Right kidney (tissue), 1 donor: ENCODE measurements around the gene DGKI.

Source experiments
- DNase-seq: peaks from one replicate; pipeline ENCODE4 v3.0.0-alpha.2; 2016

Gene DGKI

GRCh38 chr7:137591421-137591837 lies 255.3 kb downstream of the DGKI start:
- no peak for DNase-seq

- no peak for DNase-seq
Measured at GRCh38 chr7:137590756-137591305, 255.9 kb downstream of the DGKI start.

DNA sequence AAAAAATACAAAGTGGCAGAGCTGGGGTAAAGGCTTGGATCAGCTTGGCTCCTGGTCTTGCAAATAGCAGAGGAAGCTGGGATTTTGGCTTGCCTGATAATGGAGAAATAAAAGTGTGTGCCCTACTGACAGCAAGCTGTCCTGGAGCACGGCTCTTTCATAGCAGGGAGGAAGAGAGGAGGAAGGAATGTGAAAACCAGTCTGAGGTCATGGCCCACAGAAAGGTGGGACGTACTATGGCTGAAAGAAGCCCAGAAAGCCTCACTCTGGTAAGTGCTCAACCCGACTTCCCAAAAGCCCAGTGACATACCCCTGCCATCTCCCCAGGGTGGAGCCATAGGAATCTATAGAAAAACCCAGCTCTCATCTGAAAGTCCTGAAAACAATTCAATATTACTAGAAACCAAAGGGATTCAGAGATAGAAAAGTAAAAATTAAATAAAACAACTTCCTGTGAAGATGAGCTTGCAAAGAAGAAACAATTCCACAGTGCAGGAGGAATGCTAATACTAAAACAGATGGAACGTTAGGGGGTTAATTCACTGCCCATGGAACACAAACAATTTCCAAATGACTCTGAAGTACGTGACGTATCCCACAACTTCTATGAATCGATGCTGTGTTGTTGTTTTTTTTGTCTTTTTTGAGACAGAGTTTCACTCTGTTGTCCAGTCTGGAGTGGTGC lies 256.6 kb downstream of the DGKI start:
- DNase-seq = no peak

DNA sequence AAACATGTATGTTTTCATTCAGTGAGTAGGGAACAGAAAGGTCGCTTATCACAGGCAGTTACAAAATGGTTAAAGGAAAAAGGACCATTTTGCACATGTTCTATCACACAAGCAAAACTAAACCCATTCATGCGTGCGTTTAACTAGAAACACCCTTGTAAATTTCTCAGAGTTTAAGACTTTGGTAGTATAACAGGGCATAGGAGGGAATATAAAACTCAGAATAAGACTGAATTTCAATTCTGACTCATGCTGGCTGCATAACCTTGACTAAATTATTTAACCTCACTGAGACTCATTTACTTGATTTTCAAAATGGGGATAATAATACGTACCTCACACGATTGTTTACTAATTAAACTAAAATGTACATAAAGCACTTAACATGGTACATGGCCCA lies 259.4 kb downstream of the DGKI start:
- DNase-seq = no peak

- DNase-seq = no peak
Measured at GRCh38 chr7:137585591-137585990, 261.2 kb downstream of the DGKI start.

DNA sequence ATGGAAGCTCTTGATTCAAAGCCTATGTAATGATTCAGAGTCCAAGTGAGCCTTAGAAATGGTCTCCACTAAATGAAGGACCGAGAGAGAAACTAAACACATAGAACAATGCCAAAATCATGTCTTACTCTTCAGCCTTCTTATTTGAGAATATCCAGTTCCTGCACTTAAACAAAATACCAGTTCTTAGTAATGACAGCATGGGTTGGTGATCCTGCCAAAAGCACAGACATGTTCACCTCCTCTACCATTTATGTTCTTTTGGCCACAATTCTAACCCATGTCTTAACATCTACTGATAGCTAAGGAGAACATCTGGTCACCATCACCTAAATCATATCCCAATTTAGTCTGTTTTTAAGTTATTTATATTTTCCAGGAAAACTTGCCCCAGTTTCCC lies 263.6 kb downstream of the DGKI start:
- no peak for DNase-seq

DNA sequence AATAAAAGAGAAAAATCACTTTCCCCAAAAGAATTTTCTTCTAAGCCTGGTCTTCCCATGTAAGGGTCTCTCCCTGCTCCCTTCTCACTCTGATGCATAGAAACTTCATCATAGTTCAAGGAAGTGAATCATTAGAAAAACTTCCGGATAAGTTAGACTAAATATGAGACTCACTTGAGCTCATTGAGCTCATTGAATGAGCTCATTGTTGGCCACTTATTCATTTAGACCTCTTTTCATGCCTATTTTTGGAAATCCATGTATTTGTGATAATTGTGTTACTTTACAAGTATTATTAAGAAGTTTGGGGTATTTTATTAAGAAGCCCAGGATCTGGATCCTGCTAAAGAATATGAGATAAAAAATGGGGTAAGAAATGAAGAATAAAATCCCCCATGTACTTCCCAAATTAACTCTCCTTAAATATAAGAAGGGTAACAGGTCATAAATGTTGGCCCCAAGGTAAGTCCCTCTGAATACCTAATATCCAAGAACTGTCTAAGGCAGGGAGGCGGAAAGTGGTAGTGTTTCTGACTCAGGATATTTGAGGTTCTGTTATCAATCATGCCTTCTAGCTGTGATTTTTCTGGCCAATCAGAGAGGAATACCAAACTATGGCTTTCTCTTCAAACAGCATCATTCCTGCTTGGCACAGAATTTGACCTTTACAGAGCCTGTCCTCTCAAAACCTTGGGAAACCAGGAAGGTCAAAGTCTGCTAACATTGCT lies 266.7 kb downstream of the DGKI start:
- no peak for DNase-seq

DNA sequence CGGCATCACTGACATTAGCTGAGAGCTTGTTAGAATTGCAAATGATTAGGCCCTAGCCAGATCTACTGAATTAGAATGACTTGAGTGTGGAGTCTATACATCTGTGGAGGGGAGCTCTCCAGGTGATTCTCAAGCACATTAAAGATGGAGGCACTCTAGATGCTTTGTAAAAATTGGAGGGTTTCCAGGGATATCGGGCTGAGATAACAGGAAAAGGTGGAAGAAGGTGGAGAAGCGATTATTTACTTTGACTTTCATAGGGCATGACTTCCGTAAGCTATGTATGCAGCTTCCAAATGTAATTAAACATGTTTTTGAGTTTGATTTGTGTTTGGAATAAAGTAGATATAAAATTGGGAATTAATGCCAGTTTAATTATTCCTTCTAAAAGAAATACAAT lies 268.2 kb downstream of the DGKI start:
- no peak for DNase-seq

- no peak for DNase-seq
Measured at GRCh38 chr7:137577184-137577583, 269.6 kb downstream of the DGKI start.

- DNase-seq = no peak
Measured at GRCh38 chr7:137576481-137576880, 270.3 kb downstream of the DGKI start.

DNA sequence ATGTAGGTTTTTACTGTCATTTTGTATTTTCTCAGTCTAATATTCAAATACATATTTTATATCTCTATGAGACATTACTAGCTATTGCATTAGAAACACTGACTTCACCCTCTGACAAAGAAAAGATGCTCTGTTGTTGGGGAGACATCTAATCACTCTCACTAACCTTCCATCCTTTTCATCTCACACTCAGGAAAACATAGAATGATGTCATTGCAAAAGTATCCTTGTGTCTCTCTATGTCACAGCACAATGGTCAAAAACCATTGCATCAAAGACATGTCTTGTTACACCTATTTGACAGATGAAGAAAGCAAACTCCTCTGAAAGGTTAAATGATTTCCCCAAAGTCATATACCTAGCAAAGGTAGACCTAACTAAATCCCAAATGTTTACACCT lies 272.0 kb downstream of the DGKI start:
- DNase-seq = no peak

GRCh38 chr7:137572056-137572784 lies 274.6 kb downstream of the DGKI start:
- no peak for DNase-seq

- DNase-seq = no peak
Measured at GRCh38 chr7:137564677-137565076, 282.1 kb downstream of the DGKI start.

DNA sequence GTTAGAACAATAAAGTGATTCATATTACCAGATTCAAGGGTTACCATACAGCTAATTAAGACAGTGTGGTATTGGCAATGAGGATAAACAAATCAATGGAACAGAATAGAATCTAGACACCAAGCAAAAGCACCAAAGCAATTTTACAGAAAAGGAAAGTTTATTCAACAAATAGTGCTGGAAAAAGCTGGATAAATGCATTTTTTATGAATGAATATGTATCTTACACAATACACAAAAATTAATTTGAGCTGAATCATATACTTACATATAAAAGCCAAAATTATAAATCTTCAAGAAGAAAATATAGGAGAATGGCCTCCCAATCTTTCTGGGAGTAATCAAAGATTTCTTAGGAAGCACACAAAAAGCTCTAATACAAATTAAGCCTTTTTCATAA lies 282.8 kb downstream of the DGKI start:
- no peak for DNase-seq

DNA sequence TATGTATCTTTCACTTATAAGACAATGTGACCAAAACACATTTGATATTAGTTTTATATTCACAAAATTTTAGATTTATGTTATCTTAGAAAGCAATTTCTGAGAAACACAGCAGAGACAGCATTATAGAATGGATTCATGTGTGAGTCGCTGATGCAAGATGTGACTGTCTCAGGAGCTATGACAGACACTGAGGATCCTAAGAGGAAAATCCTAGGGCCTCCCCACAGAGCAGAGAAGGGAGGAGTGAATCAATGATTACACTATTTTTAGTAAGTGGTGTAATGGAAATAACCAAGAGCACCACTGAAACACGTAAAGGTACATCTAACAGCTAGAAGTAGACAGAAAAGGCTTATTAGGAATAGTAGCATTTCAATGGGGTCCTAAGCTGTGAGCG lies 299.3 kb downstream of the DGKI start:
- DNase-seq = no peak

DNA sequence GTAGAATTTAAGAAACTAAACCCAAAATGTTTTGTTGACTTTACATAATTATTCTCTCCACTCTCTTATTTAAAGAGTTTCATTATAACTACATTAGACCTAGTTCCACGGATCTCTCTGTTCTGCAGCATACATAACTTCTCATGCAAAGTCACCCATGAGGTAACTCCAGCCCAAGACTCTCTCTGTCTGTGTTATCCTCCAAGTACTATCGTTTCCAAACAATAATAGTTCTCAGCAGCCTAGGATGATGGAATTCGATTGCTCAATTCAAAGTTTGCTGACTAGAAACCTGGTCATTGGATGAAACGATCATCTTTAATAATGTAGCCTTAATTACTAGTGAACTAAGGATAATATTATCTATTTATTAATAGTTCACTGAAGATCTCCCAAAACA lies 300.1 kb downstream of the DGKI start:
- DNase-seq = no peak

DNA sequence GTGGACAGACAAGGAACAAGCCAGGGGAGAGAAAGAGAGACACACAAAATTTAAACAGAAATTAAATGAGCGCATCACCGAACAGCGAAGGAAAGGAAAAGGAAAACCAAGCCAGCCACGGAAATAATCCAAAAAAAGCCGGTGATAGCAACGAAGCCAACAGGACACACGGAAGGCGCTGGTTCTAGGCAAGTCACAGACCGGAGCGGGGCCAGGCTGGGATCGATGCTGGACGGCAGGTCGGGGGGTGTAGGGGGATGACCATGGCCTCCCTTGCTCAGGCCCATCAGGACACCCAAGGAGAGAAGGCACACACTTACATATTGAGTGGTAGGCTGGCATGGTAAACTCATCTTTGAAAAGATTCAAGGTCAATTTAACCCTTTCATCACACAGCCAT lies 300.8 kb downstream of the DGKI start:
- DNase-seq = no peak

DNA sequence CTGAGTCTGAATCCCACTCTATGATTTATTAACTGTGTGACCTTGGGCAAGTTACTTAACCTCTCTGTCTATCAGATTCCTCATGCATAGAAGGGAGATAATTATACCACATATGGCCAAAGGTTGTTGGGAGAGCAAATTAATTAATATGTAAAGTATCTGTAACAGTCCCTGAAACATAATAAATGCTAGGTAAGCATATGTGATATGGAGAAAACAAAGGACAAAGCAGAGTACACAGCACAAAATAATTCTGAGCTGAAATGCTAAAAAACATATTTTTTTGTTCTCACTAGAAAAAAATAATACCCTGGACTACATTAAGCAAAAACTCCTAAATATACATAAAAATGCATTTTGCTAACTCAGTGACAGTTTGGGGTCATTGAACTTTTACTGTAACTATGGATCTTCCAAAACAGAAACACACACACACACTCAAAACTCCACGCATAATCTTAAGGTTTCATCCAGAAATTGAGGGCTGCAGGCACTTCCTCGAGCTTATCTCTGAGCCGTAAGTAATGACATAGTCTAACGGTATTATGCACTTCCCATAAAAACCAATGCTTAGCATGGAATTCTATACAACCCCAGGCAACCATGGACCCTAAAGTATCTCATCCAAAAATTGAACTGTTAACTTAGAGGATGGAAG lies 301.6 kb downstream of the DGKI start:
- DNase-seq = no peak

- DNase-seq = no peak
Measured at GRCh38 chr7:137544453-137545058, 302.2 kb downstream of the DGKI start.

DNA sequence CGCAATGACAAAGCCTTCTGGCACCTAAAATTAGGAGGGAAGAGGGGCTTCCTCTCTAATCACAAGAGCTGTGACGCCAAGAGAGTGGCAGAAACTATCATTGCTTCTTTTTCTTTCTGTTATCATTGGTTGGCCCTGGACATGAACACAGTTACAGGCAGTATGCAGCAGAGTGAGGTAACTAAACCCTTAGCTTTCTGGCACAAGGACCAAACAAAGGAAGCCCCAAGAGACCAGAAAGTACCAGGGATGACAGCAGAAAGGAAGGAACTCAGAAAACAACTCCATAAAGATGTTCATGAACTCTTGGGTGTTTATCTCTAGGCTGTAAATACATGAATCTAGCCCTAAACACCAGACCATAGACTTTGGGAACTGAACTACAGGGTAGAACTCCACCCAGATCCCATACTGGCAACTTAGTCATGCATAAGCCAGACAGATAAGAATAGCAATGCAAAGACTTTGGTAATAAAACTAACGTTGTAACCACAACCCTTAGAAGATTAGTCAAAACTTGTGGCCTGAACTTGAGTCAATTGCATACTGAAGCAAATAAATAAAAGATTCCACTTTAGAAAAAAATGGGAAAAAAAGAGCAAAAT lies 307.6 kb downstream of the DGKI start:
- no peak for DNase-seq

DNA sequence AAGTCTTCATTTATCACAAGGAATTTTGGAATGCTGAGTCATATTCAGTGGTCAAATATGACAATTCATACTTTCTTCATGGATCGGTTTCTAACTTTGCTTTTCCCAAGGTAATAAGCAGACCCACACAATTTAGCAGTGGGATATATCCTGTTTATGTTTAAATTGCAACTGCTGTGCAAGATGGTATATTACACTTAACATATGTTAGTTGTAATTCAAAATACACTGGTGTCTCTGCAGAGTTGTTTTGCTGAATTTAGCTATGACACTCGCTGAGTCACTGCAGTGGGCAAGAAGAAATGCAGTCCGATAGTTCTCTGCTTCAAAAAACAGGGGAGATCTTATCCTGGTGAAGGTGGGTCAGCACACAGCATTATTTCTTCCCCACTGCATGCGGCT lies 308.4 kb downstream of the DGKI start:
- no peak for DNase-seq

DNA sequence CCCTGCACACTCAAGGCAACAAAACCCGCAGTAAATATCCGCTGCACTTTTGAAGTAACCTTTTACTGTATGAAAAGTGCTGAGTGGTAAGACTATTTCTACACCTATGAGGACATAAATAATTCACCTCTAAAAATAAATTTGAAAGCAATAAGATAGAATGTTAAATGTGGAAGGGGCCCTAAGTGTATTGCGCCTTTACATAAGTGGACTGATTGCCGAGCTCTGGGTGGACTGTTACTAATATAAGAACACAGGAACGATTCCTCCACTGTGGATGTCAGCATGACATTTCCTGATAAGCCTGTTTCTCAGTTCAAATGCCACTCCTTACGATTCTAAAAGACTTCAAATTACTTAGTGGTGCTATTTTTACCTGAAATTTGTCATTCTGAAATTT lies 311.2 kb downstream of the DGKI start:
- no peak for DNase-seq
